ENCODE measurements around the gene PRKCE.

The PRKCE gene

DNA sequence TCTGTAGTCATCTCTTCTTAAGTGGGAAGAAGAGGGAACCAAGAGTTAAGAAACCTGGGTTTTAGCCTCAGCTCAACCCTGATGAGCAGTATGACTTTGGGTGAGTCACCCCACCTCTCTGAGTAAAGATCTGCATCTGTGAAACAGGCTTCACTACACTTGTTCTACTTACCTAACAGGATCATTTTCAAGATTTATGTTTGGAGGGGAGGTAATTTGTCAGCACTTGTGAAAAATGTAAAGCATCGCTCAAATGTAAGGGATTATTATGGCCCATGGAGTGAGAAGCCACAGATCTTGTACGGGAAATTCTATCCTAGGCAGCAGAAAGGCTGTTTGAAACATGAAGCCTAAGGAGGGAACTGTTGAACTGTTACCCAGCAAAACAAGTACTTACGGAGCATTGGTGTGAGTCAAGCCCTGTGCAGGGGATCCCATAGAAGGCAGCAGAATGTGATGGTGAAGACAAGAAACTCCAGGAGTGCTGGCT lies 160.6 kb downstream of the PRKCE start:
- no peak overlapping the region for H3K27ac ChIP-seq
- no peak for DNase-seq (ENCODE audit: low read depth, low spot score)

DNA sequence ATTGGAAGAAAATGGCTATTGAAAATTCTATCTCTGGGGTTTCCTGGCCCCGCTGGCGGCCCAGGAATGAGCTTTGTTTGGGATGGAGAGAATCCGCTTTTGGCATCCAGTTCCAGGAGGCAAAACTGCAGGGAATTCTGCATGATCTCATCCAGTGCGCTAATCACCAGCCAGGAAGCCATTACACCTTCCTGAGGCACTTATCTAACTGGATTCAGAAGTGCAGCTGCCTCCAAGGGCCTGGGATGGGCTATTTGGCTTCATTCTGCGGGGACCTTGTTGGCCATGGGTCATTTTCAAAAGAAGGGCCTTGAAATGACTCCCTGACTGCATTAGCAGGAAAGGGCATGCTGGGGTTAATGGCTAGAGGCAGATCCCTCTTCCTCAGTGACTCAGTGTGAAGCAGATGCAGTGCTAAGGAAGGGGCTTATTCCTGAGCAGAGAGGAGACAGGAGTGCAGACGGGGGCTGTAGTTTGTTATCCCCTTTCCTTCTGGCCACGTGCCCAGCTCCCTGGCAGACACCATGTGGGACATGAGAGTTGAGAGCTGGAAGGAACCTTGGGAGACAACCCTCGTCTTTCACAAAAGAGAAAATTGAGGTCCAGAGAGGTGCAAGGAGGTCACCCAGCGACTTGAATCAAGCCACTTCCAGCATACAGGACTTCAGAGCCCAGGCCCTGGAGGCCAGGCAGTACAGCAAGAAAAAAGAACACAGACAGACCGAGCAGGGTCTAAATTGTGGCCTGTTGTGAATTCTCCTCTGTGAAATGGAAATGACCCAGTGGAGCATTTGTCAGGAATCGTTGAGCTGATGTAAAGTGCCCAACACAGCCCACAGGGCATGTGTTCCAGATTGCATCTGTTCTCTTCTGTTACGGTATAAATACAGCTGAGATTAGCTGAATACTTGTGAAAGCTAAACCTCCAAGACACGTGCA lies 161.8 kb downstream of the PRKCE start:
- Histone ChIP-seq H3K9ac (ENCODE audit: insufficient read length) (no peak overlapping the region), H3K9me3 (ENCODE audit: low read depth, low read length) (no peaks in the 10 kb centered on the region), H3K27ac (no peak overlapping the region), H3K4me3 (no peak overlapping the region), H3K36me3 (ENCODE audit: insufficient read depth, low read length) (no peaks in the 10 kb centered on the region)
- TF ChIP-seq FOXP2 (optimal IDR thresholded peaks at IDR 0.05; ENCODE audit: control extremely low read depth, extremely low read length, insufficient read depth) (no peak), POLR2AphosphoS5 (IDR thresholded peaks at IDR 0.05; ENCODE audit: borderline replicate concordance, low read depth, low read length) (no peak), EZH2 (IDR thresholded peaks at IDR 0.05) (no peak)
- no peak for DNase-seq (ENCODE audit: low read depth, low spot score)

More for the DNA sequence above, 160.6 kb downstream of the PRKCE start:
- Histone ChIP-seq H3K9ac (ENCODE audit: insufficient read length) (no peak overlapping the region), H3K4me3 (no peak overlapping the region), H3K9me3 (ENCODE audit: low read depth, low read length) (no peaks in the 10 kb centered on the region), H3K36me3 (ENCODE audit: insufficient read depth, low read length) (no peaks in the 10 kb centered on the region)
- TF ChIP-seq FOXP2 (optimal IDR thresholded peaks at IDR 0.05; ENCODE audit: control extremely low read depth, extremely low read length, insufficient read depth) (no peak), POLR2AphosphoS5 (IDR thresholded peaks at IDR 0.05; ENCODE audit: borderline replicate concordance, low read depth, low read length) (no peak), EZH2 (IDR thresholded peaks at IDR 0.05) (no peak)

DNA sequence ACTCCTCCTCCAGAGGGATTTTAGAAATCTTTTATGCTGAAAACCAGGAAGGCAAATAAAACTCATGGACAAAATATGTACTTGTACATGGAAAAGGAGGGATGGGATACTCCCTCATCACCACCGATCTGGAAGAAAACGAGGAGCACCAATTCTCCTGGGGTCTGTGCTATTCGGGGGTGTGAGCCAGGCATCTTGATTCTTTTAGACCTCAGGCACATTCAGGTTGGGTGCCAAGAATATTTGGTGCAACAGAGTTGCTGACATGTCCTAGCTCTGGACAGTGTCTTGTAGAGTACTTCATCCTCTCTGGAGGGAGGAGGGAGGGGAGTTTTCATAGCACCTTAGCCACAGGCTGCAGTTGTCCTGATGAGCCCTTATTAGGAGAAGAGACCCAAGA lies 163.0 kb downstream of the PRKCE start:
- Histone ChIP-seq H3K36me3 (ENCODE audit: insufficient read depth, low read length) (no peaks in the 10 kb centered on the region), H3K4me3 (no peak overlapping the region), H3K9me3 (ENCODE audit: low read depth, low read length) (no peaks in the 10 kb centered on the region), H3K9ac (ENCODE audit: insufficient read length) (no peak overlapping the region), H3K27ac (no peak overlapping the region)
- DNase-seq (ENCODE audit: low read depth, low spot score) = no peak
- TF ChIP-seq FOXP2 (optimal IDR thresholded peaks at IDR 0.05; ENCODE audit: control extremely low read depth, extremely low read length, insufficient read depth) (no peak), POLR2AphosphoS5 (IDR thresholded peaks at IDR 0.05; ENCODE audit: borderline replicate concordance, low read depth, low read length) (no peak), EZH2 (IDR thresholded peaks at IDR 0.05) (no peak)

DNA sequence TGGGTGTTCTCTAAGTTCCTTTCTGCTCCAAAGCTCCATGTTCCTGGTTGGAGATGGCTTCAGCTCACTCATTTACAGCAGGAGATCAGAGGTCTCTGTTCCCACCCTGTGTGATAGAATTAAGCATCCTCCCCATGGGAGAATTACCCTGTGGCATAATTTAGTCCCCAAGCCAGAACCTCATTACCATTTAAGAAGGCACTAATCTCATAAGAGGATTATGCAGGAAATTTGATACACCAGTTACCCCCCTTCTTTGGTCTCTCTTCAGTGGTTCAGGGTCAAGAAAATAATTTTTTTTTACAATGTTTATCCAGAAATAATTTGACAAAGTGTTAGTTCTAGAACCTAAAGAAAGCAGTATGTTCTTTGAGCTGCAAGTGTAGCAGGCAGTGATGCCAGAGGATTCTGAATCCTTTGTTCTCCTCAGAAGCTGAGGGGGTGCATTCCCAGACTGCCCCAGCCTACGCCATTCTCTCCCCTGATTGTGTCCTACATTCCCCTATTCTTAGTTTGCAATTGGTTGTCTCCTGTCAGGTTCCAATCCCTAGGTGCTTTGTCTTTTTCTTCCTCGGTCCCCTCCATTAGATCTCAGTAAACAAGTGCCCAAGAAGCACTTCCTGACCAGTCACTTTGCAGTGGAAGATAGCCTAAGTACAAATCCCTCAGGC lies 163.6 kb downstream of the PRKCE start:
- Histone ChIP-seq H3K4me3 (no peak overlapping the region), H3K9me3 (ENCODE audit: low read depth, low read length) (no peaks in the 10 kb centered on the region), H3K27ac (no peak overlapping the region), H3K9ac (ENCODE audit: insufficient read length) (no peak overlapping the region), H3K36me3 (ENCODE audit: insufficient read depth, low read length) (no peaks in the 10 kb centered on the region)
- no peak for DNase-seq (ENCODE audit: low read depth, low spot score)
- TF ChIP-seq EZH2 (IDR thresholded peaks at IDR 0.05) = no peak
- TF ChIP-seq POLR2AphosphoS5 (IDR thresholded peaks at IDR 0.05; ENCODE audit: borderline replicate concordance, low read depth, low read length) = no peak
- no peak for TF ChIP-seq FOXP2 (optimal IDR thresholded peaks at IDR 0.05; ENCODE audit: control extremely low read depth, extremely low read length, insufficient read depth)

DNA sequence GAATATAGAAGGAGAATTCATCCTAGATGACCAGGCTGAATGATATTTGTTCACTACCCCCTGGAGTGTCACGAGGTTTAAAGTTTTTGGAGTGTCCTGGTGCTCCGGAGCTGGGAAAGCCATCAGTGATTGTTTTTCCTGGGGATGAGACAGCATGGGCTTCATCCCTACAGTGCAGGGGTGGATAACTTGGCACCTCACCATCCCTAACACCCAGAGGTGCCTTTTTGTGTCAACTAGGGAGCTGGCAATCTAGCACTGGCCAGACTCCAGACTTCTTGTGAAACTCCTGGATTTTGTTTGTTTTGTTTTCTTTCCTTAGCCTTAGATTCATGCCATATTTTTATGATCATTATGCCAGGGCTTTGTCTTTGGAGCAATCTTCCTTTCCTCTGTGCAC lies 164.8 kb downstream of the PRKCE start:
- Histone ChIP-seq H3K9me3 (ENCODE audit: low read depth, low read length) (no peaks in the 10 kb centered on the region), H3K36me3 (ENCODE audit: insufficient read depth, low read length) (no peaks in the 10 kb centered on the region), H3K27ac (no peak overlapping the region), H3K9ac (ENCODE audit: insufficient read length) (no peak overlapping the region), H3K4me3 (no peak overlapping the region)
- TF ChIP-seq FOXP2 (optimal IDR thresholded peaks at IDR 0.05; ENCODE audit: control extremely low read depth, extremely low read length, insufficient read depth) (no peak), POLR2AphosphoS5 (IDR thresholded peaks at IDR 0.05; ENCODE audit: borderline replicate concordance, low read depth, low read length) (no peak), EZH2 (IDR thresholded peaks at IDR 0.05) (no peak)
- DNase-seq (ENCODE audit: low read depth, low spot score) = no peak

DNA sequence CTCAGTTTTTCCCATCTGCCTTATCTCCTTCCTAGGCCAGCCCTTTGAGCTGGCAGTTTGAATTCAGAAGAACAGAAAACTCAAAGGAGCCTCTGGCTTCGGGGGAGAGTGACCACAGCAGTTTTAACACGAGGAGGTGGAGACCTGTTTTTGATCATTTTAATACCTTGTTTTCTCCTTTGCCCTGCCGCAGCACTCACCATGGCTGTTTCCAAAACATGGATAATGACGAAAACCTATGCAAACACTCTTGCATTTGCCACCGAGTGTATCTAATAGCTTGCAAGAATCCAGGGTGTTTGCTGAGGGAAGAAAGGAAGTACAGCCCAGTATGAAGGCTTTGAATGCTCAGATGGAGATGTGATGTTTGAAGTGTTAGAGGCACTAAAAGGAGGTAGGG lies 167.1 kb downstream of the PRKCE start:
- H3K36me3 ChIP-seq (ENCODE audit: insufficient read depth, low read length) = no peaks in the 10 kb centered on the region
- H3K4me3 ChIP-seq = no peak overlapping the region
- DNase-seq (ENCODE audit: low read depth, low spot score) = no peak
- no peak overlapping the region for H3K27ac ChIP-seq
- TF ChIP-seq EZH2 (IDR thresholded peaks at IDR 0.05) (no peak), POLR2AphosphoS5 (IDR thresholded peaks at IDR 0.05; ENCODE audit: borderline replicate concordance, low read depth, low read length) (no peak), FOXP2 (optimal IDR thresholded peaks at IDR 0.05; ENCODE audit: control extremely low read depth, extremely low read length, insufficient read depth) (no peak)
- H3K9me3 ChIP-seq (ENCODE audit: low read depth, low read length) = no peaks in the 10 kb centered on the region
- H3K9ac ChIP-seq (ENCODE audit: insufficient read length) = no peak overlapping the region

DNA sequence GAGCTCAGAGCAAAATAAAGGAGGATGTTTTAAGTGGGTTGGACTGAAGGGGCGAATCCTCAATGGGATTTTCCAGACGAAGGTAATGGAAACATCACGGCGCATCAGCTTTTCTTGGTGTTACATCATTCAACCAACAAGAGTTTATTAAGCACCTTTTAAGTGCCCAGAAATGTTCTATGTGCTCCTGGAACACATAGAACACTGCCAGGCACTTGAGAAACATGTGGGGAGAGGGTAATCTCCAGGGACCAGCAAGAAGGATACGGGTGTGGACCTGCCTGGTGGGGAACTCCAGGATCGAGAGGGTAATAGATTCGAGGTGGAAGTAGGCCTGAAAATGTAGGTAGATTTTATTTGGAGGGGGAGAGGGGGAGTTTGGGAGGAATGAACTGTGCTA lies 168.6 kb downstream of the PRKCE start:
- DNase-seq (ENCODE audit: low read depth, low spot score) = no peak
- Histone ChIP-seq H3K9me3 (ENCODE audit: low read depth, low read length) (no peaks in the 10 kb centered on the region), H3K27ac (no peak overlapping the region), H3K36me3 (ENCODE audit: insufficient read depth, low read length) (no peaks in the 10 kb centered on the region), H3K9ac (ENCODE audit: insufficient read length) (no peak overlapping the region), H3K4me3 (no peak overlapping the region)
- TF ChIP-seq EZH2 (IDR thresholded peaks at IDR 0.05) (no peak), FOXP2 (optimal IDR thresholded peaks at IDR 0.05; ENCODE audit: control extremely low read depth, extremely low read length, insufficient read depth) (no peak), POLR2AphosphoS5 (IDR thresholded peaks at IDR 0.05; ENCODE audit: borderline replicate concordance, low read depth, low read length) (no peak)

DNA sequence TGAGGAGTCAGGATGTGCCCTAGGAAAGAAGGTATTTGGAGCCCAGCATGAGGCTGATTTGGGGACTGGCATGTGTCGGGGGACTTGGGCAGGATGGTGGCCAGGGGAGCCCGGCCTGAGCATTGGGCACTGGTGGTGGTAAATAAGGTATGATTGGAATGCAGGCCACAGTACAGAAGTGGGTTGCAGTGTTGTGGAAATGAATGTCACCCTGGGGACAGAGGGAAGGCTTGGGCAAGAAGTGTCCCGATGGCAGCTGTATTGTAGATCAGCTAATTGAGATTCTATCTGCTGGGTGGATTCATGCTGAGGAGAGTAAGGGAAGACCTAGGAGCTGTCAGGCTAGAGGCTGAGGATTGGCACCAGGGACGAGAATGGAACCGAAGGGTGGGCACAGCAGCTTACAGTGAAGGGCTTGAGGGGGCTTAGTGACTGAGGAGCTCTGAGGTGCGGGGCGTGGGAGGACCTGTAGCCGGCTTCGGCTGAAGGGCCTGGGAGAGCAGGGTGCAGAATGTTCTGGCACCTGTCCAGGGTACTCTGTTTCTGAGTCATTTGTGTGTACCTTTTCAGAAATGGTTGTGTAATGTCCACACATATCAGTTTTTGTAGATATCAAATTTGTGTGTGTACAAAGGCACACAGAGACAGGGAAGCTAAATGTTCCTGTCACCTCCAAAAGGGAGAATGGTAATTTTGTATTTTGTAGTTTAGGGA lies 170.2 kb downstream of the PRKCE start:
- TF ChIP-seq POLR2AphosphoS5 (IDR thresholded peaks at IDR 0.05; ENCODE audit: borderline replicate concordance, low read depth, low read length) = no peak
- no peak for TF ChIP-seq EZH2 (IDR thresholded peaks at IDR 0.05)
- no peak for TF ChIP-seq FOXP2 (optimal IDR thresholded peaks at IDR 0.05; ENCODE audit: control extremely low read depth, extremely low read length, insufficient read depth)
- Histone ChIP-seq H3K36me3 (ENCODE audit: insufficient read depth, low read length) (no peaks in the 10 kb centered on the region), H3K9ac (ENCODE audit: insufficient read length) (no peak overlapping the region), H3K9me3 (ENCODE audit: low read depth, low read length) (no peaks in the 10 kb centered on the region), H3K4me3 (no peak overlapping the region), H3K27ac (no peak overlapping the region)
- DNase-seq (ENCODE audit: low read depth, low spot score) = no peak
